Tibial artery (tissue), 4 donors: ENCODE results near the gene ANKRA2.

Source experiments
- DNase-seq, 2 donors: peaks; one replicate each; pipeline ENCODE4 v3.0.0-alpha.2; 2019
- H3K27ac ChIP-seq, 2 donors: fragments of 200-600 bp; sonication (generic) in 1 of 2; 1 replicate in 1 of 2; 2 replicates in 1 of 2; pipeline ENCODE4 v1.5.1; 2018 to 2019; ENCODE audit warnings: mild to moderate bottlenecking in 1 of 2
- H3K27me3 ChIP-seq, 2 donors: fragments of 200-600 bp; sonication (generic) in 1 of 2; one replicate each; pipeline versions ENCODE4 v1.5.1 to v1.6.0; 2016 to 2019
- H3K36me3 ChIP-seq, 3 donors: fragments of 200-600 bp; sonication (generic) in 2 of 3; one replicate each; pipeline ENCODE4 v1.5.1; 2016 to 2019; ENCODE audit warnings: mild to moderate bottlenecking in 2 of 3
- H3K4me1 ChIP-seq, 4 donors: fragments of 200-600 bp; sonication (generic) in 2 of 4; 1 replicate in 3 of 4; 2 replicates in 1 of 4; pipeline ENCODE4 v1.5.1; 2016 to 2019
- H3K4me3 ChIP-seq, 2 donors: fragments of 200-600 bp; sonication (generic) in 1 of 2; 1 replicate in 1 of 2; 2 replicates in 1 of 2; pipeline ENCODE4 v1.5.1; 2018 to 2019; ENCODE audit warnings: mild to moderate bottlenecking in 2 of 2
- H3K9me3 ChIP-seq, 3 donors: fragments of 200-600 bp; sonication (generic) in 1 of 3; one replicate each; pipeline ENCODE4 v1.5.1; 2016 to 2019
- CTCF ChIP-seq, 2 experiments: fragments of 200-600 bp in 1 of 2; fragments of 450-650 bp in 1 of 2; IDR thresholded peaks; one replicate each; pipeline ENCODE4 v1.5.1; 2017 to 2019; ENCODE audit warnings: antibody characterized with exemption in 2 of 2, mild to moderate bottlenecking in 1 of 2, moderate library complexity in 1 of 2
- intact Hi-C: fragments of 100-400 bp; cut with DNase I; formaldehyde crosslinking; loops from one replicate; pipeline ENCODE4 v1.15.0; 2023; ENCODE audit warnings: low total_unique reads

Gene ANKRA2

DNA sequence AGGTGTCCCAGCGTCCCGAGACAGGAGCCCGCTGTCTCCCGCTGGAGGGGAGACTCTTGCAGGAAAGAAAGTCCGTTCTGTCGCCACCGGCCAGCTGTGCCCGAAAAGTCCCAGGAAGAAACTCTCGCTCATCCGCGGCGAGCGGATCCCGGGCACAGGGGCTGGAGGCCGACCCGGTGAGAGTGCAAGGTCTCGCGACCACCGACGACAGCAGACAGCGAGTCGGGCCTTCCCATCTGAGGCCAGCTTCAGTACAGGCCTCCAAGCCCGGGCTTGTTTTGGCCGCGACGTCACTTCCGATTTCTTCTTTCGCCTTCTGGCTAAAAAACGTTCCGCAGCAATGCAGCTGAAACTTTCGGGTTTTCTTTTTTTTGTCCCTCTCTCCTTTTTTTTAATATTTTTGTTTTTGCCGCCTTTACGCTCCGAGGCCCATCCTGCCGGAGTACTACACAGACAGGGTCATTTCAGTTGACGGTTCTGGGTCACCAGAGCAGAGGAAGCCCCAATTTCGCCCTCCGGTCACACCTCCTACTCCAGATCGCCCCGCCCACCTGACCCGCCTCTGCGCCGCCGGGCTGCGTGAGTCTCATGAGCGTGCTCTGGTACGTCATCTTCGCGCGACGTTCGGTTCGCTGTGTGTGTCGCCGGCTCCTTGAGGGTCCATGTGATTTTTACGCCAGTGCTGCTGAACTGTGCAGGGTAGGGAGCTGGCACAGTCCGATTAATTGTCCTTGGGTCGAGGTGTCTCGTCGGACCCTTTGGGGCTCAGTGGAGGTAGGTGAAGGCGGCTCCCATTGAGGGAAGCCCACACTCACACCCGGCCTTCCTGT, at the start of gene ANKRA2, which contains the start of gene UTP15:
TSS of gene ANKRA2 (minus strand) at position 501 of the 830 bp plus-strand sequence. CDS start 2,758 bp downstream, outside the sequence.
TSS of gene UTP15 (plus strand) at position 605 of the 830 bp plus-strand sequence. CDS start 1,602 bp downstream, outside the sequence.
- no peak for TF ChIP-seq CTCF (IDR thresholded peaks at IDR 0.05)
- peak; percentile 99 for DNase-seq
- intact Hi-C loops, result loop anchor here (5.0 kb wide), 1 partner anchor 53 kb away; no protein-coding TSS in a partner anchor
- Histone ChIP-seq H3K36me3 (peaks cover 21 to 33% (median 28%) of the 10 kb centered on the region in 3 donors), H3K4me3 (peak within 1 kb of the TSS; percentile 69 to 74), H3K9me3 (no peaks in the 10 kb centered on the region), H3K4me1 (peaks cover 0 to 29% (median 17%) of the 10 kb centered on the region in 4 donors), H3K27ac (peak within 1 kb of the TSS; percentile 91 to 95), H3K27me3 (no peaks in the 10 kb centered on the region)

DNA sequence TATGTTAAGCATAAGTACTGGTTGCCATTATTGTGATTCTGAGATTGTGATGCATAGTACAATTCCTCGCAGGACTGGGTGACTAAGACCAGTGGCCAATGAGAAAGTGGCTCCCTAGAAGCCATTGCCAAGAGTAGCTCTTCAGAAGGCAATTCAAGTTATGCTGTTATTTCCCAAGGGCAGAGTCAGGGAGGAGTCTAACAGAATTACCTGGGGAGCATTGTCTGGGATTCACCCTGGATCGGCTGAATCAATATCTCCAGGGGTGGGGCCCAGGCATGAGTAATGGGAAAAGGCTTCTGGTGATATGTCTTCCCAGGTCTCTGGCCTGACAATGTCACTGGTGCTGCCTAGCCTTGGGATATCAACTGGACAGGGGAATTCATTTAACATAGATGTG, 49.6 kb upstream of the ANKRA2 start:
- Histone ChIP-seq H3K36me3 (no peaks in the 10 kb centered on the region), H3K27ac (no peak overlapping the region), H3K4me3 (no peak overlapping the region), H3K9me3 (no peaks in the 10 kb centered on the region), H3K4me1 (no peaks in the 10 kb centered on the region), H3K27me3 (peaks cover 0 to 7% of the 10 kb centered on the region in 2 donors)
- no peak for DNase-seq
- intact Hi-C loops, result no loop called here
- no peak for TF ChIP-seq CTCF (IDR thresholded peaks at IDR 0.05)

DNA sequence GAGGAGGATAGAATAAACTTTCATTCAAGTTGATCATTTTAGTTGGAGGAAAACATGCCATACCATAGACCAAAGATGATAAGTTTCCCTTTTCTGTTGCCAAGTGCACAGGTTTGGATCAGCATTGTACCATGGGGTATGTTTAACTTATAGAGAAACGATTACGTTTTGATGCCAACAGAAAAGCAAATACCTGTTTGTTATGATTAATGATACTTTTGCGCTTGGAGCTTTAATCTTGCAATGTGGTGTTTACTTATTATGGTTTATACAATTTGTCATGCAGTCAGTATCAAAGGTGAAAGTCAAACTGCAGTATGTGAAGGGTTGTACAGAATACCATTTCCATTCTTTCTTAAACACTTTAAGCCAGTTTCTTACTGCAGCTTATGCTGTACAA, 47.4 kb upstream of the ANKRA2 start:
- no peak for TF ChIP-seq CTCF (IDR thresholded peaks at IDR 0.05)
- H3K4me1 ChIP-seq, result no peaks in the 10 kb centered on the region
- H3K36me3 ChIP-seq, result no peaks in the 10 kb centered on the region
- intact Hi-C loops, result no loop called here
- DNase-seq, result no peak
- no peaks in the 10 kb centered on the region for H3K9me3 ChIP-seq
- H3K27me3 ChIP-seq, result peaks cover 0 to 7% of the 10 kb centered on the region in 2 donors
- H3K27ac ChIP-seq, result no peak overlapping the region
- H3K4me3 ChIP-seq, result no peak overlapping the region

DNA sequence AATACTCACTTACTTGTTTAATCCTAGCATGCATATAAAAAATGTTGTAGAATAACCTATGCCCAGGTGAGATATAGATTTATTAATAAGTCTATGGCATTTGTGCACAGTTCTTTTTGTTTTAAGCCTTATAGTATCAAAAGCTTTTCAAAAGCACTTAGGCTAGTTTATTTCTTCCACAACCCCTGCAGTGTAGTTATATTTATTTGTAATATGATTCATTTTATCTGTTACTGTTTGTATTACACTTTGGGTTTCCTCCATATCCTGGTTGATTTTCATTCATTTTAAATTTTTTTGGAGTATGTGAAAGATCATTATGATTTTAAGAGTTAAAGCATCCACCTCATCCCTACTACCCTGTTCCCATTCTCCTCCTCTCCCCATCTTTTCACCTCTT, 41.8 kb upstream of the ANKRA2 start:
- H3K4me1 ChIP-seq, result no peaks in the 10 kb centered on the region
- intact Hi-C loops, result no loop called here
- no peak for DNase-seq
- peaks cover 0 to 7% of the 10 kb centered on the region in 2 donors for H3K27me3 ChIP-seq
- no peaks in the 10 kb centered on the region for H3K36me3 ChIP-seq
- H3K9me3 ChIP-seq, result no peaks in the 10 kb centered on the region
- no peak for TF ChIP-seq CTCF (IDR thresholded peaks at IDR 0.05)
- H3K4me3 ChIP-seq, result no peak overlapping the region
- H3K27ac ChIP-seq, result no peak overlapping the region

DNA sequence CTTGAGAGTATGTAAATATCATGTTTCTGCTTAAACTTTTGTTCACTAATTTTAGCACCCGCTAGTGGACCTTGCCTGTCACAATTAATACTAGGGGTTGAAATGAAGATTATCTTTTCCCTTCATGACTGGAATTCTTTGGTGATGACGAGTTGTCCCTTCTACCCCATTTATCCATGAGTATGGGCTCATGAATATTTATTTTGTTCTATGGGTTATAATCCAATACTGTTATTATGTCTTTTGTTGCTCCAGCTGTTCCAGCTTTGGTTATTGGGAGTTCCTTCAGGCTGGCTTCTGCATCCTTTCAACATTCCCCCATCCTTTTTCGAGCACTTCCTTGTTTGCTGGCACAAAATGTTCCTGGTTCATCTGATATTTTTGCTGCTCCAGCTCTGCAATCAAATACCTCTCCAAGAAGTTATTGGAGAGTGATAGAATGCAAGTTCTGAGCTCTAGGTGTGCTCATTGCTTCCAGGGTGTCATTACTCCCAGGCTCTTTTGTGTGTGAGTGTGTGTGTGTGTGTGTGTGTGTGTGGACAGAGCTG, 40.8 kb upstream of the ANKRA2 start:
- peaks cover 0 to 5% of the 10 kb centered on the region in 2 donors for H3K27me3 ChIP-seq
- no peaks in the 10 kb centered on the region for H3K9me3 ChIP-seq
- no peak for DNase-seq
- intact Hi-C loops, result no loop called here
- TF ChIP-seq CTCF (IDR thresholded peaks at IDR 0.05), result no peak
- H3K4me1 ChIP-seq, result no peaks in the 10 kb centered on the region
- no peaks in the 10 kb centered on the region for H3K36me3 ChIP-seq
- no peak overlapping the region for H3K4me3 ChIP-seq
- no peak overlapping the region for H3K27ac ChIP-seq
